Fibroblast of peridontal ligament (primary cell): ENCODE data around the gene ZNF205.

Experiments used
- DNase-seq: peaks from one replicate; pipeline ENCODE4 v3.0.0-alpha.2; 2010; ENCODE audit errors: extremely low read depth

Gene ZNF205

DNA sequence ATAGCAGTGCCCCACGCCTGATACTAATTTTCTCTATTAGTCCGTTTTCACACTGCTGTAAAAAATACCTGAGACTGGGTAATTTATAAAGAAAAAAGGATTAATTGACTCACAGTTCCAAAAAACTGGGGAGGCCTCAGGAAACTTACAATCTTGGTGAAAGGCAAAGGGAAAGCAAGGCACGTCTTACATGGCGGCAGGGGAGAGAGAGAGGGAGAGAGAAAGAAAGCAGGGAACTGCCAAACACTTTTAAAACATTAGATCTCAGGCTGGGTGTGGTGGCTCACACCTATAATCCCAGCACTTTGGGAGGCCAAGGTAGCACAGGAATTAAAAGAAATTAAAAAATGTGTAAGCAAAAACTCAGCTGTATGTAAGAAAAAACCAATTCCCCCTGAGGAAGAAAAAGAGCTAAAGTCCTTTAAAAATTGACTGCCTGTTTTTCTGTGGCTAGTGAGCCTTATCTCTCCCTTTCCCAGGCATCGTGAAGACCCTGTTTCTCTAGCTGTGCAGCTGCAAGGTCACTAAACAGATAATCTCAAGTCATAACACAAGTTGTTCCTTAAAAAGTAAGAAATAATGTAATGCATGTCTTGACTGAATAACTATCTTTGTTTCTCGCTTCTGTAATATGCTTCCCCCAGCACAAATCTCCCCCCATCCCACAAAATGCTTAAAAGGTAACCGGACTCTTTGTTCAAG lies 27.3 kb upstream of the ZNF205 start:
- DNase-seq = no peak

DNA sequence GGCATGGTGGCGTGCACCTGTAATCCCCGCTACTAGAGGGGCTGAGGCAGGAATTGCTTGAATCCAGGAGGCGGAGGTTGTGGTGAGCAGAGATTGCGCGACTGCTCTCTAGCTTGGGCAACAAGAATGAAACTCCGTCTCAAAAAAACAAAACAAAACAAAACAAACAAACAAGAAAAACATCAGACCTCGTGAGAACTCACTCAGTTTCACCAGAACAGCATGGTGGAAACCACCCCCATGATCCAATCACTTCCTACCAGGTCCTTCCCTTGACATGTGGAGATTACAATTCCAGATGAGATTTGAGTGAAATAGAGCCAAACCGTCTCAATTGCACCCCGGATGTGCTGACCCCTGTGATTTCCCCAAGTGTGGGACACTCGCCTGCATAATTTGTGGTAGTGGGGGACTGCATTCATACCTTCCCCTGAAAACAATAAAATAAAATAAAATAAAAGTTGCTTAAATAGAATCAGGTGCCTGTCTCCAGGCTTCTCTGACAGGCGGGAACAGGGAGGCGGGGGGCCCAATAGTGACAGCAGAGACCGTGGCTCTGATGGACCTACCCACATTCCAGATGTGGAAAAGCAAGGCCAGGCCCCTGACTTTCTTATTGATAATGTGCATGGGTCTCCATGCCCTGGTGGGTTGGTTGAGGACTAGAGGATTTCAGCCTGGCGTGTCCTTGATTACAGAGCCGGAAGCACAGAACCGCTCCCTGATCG lies 26.4 kb upstream of the ZNF205 start:
- DNase-seq = no peak

DNA sequence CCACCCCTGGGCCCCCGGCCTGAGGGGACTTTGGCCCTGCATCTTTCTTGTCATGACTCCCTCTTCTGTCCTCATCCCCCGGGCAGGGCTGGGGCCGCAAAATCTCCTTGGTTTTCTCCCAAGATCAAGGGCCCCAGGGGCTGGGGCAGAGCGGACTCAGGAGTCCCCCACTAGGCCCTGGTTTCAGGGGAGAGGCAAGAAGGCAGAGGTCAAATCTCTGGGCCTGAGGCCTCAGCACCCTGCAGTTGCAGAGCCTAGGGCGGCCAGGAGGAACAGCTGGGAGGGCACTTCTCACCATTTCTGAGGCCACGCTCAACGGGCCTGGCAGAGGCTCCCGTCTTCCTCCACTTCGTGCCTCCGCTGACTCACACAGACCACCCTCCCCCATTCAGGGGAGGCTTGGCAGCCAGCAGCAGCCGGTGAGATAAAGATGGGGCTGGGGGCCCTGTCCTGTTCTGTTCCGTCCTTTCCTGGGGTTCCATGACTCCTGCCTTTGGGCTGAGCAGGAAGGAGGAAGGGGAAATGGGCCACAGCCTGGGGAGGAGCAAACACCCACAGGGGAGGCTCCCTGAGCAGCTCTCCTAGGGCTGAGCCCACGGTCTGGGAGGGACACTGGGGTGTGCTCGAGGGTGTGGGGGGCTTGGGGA lies 25.7 kb upstream of the ZNF205 start:
- no peak for DNase-seq

DNA sequence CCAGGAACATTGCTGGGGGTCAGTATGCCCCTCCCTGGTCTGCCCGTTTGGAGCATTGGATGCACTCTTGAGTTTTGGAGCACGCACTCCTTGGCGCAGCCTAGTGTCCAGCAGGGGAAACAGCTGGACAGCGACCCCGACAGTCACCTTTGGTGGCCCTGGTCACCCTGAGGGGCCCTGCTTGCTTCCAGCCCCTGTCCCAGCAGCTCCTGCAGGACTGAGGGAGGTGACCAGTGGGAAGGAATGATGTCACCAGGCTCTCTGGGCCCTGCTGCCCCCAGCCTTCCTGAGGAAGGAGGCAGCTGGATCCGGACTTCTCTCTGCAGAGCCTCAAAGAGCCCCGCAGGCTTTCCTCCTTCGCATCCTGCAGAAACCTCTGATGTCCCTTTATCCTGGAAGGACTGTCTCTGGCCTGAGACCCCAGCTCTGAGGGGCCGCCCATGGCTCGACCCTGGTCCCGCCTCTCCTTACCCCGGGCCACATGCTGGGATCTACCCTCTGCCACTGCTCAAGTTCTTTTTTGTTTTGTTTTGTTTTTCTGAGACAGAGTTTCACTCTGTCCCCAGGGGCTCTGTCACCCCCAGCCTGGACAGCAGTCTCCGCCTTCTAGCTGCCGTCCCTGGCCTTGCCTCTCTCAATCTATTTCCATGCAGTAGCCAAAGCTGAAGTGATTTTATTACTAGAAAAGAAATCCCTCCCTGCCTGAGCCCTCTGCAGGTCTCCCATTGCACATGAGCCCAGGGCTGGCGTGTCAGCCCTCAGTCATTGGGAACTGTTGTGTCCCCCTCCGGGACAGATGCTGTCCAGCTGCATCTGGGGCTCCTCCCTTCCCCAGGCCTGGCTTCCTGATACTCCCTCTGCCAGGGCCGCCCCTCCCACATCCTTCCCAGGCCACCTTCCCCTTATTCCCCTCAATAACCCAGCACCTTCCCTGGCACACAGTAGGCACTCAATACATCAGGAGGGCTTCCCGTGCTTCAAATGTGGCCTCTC lies 24.8 kb upstream of the ZNF205 start:
- no peak for DNase-seq

DNA sequence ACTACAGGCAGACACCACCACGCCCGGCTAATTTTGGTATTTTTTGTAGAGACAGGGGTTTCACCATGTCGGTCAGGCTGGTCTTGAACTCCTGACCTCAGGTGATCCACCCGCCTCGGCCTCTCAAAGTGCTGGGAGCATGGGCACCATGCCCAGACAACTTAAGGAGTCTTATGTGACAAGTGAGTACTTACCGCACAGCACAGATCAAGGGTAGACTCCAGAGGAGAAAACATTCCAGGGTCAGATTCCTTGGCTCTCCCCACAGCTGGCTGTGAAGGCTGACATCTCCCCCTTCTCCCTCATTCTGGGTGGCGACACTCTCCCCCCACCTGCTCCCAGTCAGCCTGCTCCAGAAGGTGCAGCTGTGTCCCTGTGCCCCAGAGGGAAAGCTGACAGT lies 23.9 kb upstream of the ZNF205 start:
- no peak for DNase-seq

DNA sequence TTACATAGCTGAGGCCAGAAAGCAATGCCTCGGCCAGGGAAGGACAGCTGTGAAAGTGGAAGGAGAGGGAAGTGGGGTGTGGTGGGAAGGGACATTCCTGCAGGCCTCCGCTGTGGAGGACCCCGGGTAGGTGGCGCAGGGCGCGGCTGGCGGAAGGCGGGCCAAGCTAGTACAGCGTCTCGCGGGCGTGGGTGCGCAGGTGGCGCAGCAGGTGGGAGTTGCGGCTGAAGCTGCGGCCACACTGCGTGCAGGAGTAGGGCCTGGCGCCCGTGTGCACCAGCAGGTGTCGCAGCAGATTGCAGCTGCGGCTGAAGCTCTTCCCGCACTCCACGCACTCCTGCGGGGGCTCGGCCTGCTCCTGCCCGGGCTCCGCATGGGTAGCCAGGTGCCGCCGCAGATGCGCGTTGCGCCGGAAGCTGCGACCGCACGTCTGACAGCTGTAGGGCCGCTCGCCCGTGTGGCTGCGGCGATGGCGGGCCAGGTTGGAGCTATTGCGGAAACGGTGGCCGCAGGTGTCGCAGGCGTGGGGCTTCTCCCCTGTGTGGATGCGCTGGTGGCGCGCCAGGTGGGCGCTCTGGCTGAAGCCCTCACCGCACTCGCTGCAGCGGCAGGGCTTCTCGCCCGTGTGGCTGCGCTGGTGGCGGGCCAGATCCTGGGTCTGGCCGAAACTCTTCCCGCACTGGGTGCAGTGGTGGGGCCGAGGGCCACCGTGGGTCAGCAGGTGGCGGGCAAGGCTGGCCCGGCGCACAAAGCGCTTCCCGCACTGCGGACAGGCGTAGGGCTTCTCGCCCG lies 23.3 kb upstream of the ZNF205 start:
- DNase-seq = no peak

DNA sequence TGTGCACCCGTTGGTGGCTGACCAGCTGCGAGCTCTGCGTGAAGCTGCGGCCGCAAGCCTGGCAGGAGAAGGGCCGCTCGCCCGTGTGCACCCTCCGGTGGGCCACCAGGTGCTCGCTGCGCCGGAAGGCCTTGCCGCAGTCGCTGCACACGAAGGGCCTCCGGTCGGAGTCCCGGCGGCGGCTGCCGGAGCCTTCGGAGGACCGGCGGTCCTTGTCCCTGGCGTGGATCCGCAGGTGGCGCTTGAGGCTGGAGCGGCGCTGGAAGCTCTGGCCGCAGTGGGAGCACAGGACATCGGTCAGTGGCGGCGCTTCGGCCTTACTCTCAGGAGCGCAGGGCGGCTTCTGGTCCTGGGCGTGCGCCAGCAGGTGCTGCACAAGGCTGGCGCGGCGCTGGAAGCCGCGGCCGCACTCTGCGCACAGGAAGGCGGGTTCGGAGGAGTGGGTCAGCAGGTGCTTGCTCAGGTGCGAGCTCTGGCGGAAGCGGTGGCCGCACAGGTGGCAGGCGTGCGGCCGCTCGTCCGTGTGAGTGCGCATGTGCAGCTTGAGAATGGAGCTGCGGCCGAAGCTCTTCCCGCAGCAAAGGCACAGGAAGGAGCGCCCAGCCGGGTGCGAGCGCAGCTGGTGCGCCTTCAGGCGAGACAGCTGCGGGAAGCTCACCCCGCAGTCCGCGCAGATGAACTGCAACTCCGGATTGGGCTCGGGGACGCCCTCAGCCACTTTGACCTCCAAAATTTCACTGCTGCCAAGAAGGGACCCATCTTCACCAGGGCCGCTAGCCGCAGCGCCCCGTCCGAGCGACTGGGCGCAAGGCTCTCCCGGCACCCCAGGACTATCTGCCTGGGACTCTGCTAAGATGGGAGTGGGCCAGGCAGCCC lies 22.4 kb upstream of the ZNF205 start:
- no peak for DNase-seq

DNA sequence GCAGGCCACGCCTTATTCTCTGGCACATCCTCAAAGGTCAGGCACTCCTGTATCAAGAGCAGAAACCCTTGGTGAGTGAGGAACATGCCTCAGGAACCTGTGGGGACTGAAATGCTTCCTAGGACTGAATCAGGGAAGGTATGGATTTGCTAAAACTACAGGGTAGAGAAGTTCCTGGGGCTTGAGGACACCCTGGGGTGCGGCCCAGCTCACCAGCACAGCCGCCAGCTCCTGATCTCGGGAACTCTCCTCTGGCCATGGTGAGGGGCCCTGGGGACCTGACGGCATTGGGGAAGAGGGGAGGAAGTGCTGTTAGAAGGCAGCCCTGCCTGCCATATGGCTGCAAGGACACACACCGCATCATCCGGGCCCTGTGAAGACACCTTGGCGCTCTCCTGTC lies 20.8 kb upstream of the ZNF205 start:
- no peak for DNase-seq

DNA sequence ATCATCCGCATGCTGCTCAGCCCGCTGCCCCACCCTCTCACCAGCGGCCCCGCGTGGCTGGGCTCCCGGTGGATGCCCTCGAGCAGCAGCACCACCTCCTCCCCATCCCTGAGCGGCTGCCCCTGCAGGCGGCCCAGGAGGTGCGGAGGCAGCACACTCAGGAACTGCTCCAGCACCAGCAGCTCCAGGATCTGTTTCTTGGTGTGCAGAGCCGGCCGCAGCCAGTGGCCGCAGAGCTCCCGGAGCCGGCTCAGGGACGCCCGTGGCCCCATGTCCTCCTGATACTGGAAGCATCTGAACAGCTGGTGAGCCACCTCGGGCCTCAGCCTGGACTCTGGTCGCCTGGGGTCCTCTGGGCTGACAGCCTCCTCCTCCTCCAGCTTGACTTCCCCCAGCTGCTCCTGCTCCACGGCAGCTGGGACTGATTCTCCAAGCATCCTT lies 19.9 kb upstream of the ZNF205 start:
- no peak for DNase-seq

DNA sequence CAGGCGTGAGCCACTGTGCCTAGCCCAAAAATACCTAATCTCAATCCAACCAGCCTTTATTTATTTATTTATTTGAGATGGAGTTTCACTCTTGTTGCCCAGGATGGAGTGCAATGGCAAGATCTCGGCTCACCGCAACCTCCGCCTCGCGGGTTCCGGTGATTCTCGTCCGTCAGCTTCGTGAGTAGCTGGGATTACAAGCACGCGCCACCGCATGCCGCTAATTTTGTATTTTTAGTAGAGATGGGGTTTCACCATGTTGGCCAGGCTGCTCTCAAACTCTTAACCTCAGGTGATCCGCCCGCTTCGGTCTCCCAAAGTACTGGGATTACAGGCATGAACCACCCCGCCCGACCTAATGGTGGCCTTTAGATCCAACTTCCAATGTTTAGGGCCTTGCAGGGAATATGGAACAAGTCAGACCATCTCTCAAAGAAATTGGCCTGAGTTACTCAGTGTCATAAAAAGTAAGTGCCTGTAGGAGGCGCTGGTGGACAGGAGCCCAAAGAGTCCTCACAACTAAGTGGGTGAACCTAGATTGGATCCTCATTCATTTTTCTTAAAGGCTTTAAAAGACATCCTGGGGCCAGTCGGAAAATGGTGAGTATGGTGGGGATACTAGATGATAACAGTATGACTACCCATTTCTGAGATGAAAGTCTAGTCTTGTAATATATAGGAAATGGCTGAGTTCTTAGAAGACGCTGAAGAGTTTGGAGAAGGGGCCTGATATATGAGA lies 17.9 kb upstream of the ZNF205 start:
- peak; percentile 38 for DNase-seq

DNA sequence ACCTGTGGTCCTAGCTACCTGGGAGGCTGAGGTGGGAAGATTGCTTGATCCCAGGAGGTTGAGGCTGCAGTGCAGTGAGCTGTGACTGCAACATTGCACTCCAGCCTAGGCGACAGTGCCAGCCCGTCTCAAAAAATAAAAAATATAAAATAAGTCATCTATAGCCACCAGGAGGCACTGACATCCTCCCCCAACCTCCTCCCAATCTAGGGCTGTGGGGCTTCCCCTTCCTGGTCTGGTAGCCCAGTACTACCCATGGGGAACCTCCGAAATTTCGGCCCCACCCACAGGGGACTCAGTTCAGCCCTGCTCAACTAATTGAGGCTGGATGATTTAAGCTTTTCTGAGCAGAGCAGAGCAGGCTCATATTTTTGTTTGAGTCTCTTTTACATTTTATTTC lies 16.5 kb upstream of the ZNF205 start:
- DNase-seq = no peak

DNA sequence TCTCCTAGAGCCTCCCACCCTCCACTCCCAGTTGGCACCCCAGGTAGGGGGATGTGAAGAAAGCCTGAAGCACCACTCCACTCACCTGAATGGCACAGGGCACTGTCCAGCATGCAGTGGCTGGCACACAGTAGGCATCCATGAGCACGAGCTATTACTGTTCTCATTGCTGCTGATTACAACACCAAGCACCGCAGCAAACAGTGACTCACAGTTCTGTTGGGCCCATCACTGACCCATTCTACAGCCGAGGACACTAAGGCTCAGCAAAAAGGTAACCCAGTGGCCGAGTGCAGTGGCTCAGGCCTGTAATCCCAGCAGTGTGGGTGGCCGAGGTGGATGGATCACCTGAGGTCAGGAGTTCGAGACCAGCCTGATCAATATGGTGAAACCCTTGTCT lies 16.0 kb upstream of the ZNF205 start:
- no peak for DNase-seq

DNA sequence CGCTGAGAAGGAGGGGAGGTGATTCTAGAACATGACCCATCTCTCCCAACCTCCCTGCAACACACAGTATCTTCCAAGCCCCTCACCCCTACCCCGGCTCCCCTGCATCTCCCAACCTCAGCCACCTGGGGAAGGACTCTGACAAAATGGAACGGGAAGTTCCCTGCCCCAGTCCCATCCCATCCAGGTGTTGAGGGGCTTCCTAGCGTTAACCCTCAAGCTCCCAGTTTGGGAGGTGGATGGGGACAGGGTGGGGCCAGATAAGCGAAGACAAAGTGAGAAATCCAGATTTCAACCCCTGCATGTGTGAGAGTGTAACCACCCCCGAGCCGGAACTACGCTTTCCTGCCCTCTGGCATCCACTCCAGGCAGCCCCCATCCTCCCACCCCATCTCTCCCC lies 15.1 kb upstream of the ZNF205 start:
- no peak for DNase-seq

DNA sequence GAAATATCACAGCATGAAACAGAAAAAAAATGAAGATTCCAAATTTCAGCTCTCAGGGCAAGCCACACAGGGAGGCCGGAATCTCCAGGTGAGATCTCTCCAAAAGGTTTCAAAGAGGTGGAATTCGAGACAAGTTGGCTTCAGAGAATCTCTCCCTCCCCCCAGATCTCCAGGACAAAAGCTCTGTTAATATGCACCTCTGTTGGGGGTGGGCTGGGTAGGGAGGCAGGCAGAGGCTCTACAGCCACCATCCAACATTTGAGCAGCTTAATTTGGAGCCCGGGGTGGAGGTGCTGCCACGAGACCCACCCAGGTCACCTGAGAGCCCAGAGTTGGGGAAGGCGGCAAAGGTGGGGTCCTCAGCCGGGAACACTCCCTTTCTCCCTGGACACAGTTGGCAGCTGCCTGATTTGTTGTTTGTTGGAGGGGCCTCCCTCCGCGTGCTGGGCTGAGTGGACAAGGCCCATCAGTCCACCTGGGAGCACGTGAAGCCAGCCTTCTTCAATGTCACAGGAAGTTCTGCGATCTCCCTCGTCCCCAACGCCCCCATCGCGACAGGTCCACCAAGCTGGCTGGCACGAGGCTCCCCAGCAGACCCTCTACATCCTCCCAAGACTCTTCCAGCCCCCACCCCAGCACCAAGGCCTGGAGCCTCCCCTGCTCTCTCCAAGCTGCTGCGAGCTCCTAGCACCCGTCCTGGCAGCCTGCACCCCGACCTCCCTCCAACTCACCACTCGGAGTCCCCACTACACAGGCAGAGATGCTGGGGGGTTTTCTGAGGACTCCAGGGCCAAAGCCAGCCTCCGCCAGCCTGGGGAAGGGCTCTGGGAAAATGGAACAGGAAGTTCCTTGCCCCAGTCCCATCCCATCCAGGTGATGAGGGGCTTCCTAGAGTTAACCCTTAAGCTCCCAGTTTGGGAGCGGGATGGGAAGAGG lies 13.7 kb upstream of the ZNF205 start, which contains the start of gene ZSCAN10:
Gene ZSCAN10, minus strand, starts transcription at position 836 of the 936 bp plus-strand sequence. CDS start 6,357 bp downstream, outside the sequence.
- DNase-seq = no peak

DNA sequence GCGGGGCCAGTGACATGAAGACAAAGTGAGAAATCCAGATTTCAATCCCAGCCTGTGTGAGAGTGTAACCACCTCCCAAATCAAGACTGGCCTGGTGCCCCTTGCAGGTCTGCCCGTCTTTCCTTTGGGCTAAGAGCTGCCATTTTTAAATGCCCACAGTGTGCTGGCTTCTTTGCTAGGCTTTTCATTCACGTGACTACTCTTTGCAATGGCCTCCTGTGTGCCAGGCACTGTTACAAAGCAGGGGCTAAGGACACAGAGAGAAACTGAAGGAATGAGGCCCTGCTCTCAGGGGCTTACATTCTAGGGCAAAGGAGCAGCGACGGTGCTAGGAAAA lies 13.0 kb upstream of the ZNF205 start:
- no peak for DNase-seq

DNA sequence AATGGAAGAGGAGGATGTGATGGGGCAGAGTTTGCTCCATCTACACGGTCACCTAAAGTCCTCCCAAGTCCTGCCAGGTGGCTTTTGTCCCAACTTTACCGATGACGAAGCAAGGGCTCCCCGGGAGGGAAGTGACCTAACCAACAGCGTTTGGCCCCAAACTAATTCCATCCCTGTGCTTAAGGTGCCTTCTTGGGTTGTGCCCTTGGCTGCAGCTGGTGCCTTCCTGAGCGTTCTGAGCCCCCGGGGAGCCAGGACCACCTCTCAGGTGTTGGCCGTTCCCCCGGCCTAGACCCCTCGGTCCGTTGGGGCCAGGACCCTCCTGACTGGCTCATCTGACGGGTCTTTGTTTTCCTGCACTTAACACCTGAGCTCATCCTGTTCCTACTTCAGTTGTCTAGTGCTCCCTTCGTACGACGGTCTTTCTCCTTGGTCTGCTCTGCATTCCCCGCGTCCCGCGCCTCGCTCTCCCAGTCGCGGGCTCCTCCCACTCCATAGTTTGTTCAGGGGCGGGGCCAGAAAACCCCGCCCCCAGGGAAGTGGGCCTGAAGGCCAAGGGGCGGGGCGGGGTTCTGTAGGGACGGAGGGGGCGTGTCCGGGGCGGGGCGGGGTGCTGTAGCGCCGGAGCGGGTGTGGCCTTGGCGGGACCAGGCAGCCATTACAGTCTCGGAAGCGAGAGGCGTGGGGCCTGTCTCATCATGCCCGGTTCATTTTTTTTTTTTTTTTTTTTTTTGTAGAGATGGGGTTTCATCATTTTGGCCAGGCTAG lies 12.5 kb upstream of the ZNF205 start:
- peak; percentile 62 for DNase-seq
